Omental fat pad (tissue), 4 donors: ENCODE data around the gene KIF2C. TPM values are rescaled to one million over a fixed set of nuclear protein-coding genes. Genes with fewer than 3 reads are reported as not detected.

ENCODE experiments used
- ATAC-seq: fragments of 150-250 bp; one replicate; pipeline ENCODE4 v1.9.1; 2016; ENCODE audit warnings: mild to moderate bottlenecking, moderate library complexity; ENCODE audit not compliant: low FRiP score
- DNase-seq: peaks from one replicate; pipeline ENCODE4 v3.0.0-alpha.2; 2019; ENCODE audit warnings: low spot score
- total RNA-seq, 4 donors: library from RNA; depleted of rRNA; stranded (reverse); fragments of >200 nt; gene quantifications; one replicate each; pipeline ENCODE4 v1.1.0, GENCODE V29; 2016
- TF ChIP-seq, protein P1 (sequence below), 3 donors: fragments of 450-650 bp; IDR thresholded peaks; one replicate each; pipeline ENCODE4 v1.5.1; 2016 to 2017; ENCODE audit warnings: antibody characterized with exemption in 3 of 3, mild to moderate bottlenecking in 3 of 3, moderate library complexity in 2 of 3

Gene KIF2C
- total RNA-seq, 4 donors from 2014 or later = 0.19 to 2.8 (median 0.93) TPM

DNA sequence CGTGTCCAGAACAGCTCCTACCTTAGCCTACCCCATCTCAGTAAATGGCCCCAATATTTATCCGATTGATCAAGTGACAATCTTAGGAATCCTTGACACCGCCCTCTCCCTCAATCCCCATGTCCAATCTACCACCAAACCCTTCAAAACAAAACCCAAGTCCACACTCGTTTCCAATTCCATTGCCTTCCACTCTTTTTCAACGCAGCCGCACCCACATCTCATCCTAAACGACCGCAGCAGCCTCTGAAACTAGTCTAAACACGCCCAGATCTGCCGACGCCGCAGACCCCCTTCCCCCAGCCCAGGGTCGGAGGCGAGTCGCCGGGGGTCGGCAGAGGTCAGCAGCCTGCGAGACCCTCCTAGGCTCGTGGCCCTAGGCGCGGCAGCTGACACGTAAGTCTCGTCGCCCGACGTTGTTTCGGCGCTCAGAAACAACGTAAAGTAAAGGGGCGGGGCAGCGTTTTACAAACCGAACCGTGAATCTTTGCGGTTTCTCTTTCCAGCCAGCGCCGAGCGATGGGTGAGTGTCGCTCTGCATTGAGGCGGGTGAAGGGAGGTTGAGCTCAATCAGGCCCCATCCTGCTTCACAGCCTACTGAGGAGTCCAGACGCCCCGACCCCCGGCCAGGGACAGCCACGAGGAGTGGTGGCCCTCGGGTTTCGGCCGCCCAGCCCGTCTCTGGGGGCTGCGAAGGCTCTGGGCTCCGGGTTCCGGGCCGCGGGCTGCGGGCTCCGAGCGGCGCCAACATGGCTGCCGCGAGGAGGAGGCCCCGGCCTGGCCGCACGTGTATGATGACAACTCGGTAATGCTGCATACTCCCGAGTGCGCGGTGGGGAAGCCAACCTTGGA, 35.7 kb downstream of the KIF2C start, which contains the start of gene RPS8:
Gene RPS8, plus strand, starts transcription at position 463 of the 852 bp plus-strand sequence. Its CDS starts 57 bp downstream, at position 520.
- TF ChIP-seq, protein P1, sequence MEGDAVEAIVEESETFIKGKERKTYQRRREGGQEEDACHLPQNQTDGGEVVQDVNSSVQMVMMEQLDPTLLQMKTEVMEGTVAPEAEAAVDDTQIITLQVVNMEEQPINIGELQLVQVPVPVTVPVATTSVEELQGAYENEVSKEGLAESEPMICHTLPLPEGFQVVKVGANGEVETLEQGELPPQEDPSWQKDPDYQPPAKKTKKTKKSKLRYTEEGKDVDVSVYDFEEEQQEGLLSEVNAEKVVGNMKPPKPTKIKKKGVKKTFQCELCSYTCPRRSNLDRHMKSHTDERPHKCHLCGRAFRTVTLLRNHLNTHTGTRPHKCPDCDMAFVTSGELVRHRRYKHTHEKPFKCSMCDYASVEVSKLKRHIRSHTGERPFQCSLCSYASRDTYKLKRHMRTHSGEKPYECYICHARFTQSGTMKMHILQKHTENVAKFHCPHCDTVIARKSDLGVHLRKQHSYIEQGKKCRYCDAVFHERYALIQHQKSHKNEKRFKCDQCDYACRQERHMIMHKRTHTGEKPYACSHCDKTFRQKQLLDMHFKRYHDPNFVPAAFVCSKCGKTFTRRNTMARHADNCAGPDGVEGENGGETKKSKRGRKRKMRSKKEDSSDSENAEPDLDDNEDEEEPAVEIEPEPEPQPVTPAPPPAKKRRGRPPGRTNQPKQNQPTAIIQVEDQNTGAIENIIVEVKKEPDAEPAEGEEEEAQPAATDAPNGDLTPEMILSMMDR (IDR thresholded peaks at IDR 0.05) = no peak
- ATAC-seq (peak; percentile 90), DNase-seq (peak; percentile 87)

DNA sequence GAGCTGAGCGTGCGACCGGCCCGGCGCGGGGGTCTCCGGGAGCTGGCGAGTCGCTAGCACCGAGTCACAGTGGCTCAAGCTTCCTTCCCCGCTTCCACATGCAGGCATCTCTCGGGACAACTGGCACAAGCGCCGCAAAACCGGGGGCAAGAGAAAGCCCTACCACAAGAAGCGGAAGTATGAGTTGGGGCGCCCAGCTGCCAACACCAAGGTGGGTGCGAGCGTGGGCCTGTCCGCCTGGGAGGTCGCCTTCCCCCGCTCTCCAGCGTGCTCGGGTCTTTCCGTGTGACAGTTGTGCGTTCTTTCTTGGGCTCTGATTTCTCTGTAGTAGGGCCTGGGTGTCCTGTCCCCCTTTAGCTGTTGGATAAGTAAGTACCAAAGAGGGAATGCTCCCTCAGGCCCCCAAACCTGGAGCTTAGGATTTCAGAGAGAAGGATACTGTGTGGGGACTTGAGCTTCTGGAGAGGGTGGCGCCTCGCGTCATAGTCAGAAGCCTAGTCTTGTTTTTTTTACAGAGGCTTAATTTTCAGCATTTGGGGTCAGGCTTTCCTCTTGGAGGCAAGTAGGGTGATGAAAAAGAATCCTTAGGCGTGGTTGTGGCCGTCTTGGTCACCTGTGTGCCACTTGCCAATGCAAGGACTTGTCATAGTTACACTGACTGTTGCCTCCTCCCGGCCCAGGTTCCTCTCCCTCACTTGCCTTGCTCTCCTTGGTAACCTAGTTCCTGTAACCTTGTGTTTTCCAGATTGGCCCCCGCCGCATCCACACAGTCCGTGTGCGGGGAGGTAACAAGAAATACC, 36.5 kb downstream of the KIF2C start:
- DNase-seq (no peak), ATAC-seq (peak; percentile 5)
- TF ChIP-seq, protein P1 (IDR thresholded peaks at IDR 0.05) = no peak

DNA sequence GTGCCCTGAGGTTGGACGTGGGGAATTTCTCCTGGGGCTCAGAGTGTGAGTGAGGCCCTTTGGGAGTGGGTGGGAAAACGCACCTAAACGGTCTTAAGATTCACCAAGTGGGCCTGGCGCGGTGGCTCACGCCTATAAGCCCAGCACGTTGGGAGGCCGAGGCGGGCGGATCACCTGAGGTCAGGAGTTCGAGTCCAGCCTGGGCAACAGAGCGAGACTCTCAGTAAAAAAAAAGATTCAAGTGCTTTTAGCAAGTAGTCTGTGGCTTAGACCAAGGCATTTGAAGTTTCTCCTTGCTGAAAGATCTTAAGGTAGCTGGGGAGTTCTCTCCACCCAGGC, 37.1 kb downstream of the KIF2C start:
- no peak for DNase-seq
- TF ChIP-seq, protein P1 (IDR thresholded peaks at IDR 0.05) = no peak
- ATAC-seq = no peak

DNA sequence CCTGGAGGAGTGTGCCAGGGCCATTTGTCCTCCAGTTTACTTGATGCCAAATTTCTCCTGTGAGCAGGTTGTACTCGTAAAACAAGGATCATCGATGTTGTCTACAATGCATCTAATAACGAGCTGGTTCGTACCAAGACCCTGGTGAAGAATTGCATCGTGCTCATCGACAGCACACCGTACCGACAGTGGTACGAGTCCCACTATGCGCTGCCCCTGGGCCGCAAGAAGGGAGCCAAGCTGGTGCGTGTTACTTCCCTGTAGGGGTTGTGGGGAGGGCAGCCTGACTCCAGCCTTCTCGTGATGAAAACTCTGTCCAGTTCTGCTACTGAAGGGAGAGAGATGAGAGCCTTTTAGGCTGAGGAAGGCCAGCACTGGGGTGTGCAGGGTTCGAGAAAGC, 37.9 kb downstream of the KIF2C start:
- TF ChIP-seq, protein P1 (IDR thresholded peaks at IDR 0.05) = no peak
- DNase-seq (no peak), ATAC-seq (no peak)

DNA sequence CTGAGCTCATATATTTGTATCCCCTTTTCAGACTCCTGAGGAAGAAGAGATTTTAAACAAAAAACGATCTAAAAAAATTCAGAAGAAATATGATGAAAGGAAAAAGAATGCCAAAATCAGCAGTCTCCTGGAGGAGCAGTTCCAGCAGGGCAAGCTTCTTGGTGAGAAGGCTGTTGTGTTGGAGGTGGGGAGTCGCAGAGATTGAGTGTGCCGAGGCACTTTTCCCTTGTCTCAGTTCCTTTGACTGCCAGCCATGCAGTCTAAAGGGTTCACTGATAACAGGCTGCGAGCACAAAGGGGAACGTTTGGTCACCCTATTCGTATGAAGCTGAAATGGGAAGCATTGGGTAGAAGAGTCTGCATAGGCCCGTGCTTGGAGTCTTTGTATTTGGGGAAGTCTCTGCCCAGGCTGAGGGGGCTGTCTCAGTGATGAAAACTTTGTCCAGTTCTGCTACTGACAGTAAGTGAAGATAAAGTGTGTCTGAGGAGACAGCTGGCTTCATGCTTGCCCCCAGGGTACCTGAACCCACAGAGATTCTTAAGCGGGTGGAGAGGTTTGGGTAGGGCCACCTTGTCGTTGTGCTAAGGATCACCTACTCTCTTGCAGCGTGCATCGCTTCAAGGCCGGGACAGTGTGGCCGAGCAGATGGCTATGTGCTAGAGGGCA, 38.5 kb downstream of the KIF2C start:
- ATAC-seq (no peak), DNase-seq (no peak)

More for the DNA sequence above, 38.5 kb downstream of the KIF2C start:
- TF ChIP-seq, protein P1 (IDR thresholded peaks at IDR 0.05) = no peak
